Activated CD4-positive, alpha-beta T cell treated with anti-CD3 and anti-CD28 coated beads for 48 hours (primary cell): ENCODE data around the gene AKAP6.
"Not testable (repeated sequence)": the region's sequence is repeated elsewhere in the genome, so short reads cannot be mapped to it uniquely, and the experiment has no call there.

Experiments used
- DNase-seq: peaks from one replicate; pipeline ENCODE4 v3.0.0-alpha.2; 2020

The AKAP6 gene

DNA sequence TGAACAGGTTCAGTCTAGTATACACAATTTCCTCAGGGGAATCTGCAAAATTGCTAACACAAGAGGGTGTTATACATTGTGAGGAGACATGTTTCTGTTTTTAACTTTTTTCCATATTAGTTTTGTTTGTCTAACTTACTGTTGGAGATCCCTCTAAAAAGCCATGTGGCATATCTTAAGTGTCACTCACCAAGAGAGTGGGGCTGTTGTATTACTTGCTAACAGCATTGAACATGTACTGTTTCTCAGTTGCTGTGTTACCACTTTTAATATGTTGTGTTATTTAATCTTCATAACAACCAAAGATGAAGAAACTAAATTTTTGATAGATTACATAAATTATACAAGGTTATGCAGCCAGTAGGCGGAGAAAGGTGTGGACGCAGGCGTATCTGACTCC is 455.3 kb downstream of the AKAP6 start:
- no peak for DNase-seq

DNA sequence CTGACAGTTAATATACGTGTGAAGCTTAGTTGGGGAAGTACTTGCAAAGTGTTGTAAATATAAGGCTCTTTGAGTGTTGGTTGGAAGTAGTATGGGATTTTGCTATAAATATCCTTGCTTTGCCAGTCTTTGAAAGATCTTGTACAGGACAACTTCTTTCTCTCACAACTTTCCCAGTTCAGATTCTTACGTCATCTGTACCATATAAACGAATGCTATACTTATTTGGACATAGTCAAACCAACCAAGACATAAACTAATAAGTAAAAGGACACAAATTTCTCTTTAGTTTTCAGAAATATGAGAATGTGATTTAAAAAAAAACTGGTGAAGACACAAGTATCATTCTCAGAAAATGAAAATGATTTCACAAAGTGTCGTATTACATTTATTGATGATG is 456.5 kb downstream of the AKAP6 start:
- DNase-seq = no peak

DNA sequence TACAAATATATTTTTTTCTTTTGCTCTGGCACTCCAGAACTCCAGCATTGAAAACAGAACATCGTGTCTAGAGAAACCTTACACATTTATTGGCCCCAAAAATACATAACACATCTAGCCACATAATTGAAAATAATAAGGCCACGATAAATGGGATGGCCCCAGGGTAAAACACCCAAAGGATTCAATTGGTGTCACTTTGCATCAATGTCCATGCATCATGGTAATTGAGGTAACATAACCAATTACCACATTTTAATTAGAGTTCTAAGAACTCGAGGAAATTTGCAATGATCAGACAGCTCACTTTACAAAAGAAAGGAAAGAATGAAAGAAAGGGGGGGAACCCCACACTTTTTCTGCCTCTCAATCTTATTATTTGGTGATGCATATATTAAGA is 457.8 kb downstream of the AKAP6 start:
- no peak for DNase-seq

DNA sequence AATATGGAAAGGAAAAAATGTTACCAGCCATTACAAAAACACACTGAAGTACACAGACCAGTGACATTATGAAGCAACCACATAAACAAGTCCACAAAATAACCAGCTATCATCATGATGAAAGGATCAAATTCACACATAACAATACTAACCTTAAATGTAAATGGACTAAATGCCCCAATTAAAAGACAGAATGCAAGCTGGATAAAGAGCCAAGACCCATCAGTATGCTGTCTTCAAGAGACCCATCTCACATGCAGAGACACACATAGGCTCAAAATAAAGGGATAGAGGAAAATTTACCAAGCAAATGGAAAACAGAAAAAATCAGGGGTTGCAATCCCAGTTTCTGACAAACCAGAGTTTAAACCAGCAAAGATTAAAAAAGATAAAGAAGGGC is 463.9 kb downstream of the AKAP6 start:
- not testable (repeated sequence) for DNase-seq

DNA sequence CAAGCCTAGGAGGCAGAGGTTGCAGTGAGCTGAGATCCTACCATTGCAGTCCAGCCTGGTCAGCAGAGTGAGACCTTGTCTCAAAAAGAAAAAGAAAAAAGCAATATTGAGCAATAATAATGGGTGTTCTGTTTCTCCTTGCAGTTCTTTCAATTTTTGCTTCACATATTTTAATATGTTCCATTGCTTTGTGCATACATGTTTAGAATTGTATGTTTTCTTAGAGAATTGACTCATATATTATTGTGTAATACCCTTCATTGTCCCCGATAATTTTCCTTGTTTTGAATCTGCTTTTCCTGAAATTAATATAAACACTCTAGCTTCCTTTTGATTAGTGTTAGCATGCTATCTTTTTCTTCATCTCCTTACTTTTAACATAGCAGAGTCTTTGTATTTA is 471.2 kb downstream of the AKAP6 start:
- DNase-seq = no peak

DNA sequence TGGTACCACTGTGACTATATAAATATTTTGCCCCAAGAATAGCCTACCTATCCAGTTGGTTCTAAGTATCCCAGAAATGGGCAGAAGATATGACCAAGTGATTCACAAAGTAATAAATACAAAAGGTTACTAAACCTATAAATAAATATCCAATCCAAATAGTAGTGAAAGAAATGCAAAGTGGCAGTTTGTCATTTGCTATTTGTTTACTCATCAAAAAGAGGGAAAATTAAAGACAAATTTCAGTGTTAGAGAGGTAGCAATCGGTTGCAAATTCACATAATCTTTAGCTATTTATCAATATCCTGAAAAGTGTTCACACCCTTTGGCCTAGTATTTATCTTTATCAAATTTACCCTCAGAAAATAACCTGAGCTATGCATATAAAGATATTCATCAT is 473.2 kb downstream of the AKAP6 start:
- no peak for DNase-seq

DNA sequence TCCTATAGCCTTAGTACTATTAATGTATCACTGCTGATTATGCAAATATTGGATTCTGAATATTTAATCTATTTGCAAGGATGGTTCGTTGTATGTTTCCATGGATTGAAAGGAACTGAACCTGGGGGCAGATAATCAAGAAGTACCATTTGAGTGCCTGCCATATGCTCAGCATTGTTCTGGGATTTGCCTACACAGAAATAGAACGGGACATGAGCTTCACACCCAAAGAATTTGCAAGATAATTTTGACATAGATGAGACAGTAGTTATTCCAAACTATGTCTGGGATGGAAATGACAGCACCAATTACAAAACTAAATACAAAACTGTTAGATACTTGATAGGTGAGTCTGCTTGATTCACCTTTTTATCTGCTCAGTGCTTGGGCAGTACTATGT is 476.9 kb downstream of the AKAP6 start:
- DNase-seq = no peak

DNA sequence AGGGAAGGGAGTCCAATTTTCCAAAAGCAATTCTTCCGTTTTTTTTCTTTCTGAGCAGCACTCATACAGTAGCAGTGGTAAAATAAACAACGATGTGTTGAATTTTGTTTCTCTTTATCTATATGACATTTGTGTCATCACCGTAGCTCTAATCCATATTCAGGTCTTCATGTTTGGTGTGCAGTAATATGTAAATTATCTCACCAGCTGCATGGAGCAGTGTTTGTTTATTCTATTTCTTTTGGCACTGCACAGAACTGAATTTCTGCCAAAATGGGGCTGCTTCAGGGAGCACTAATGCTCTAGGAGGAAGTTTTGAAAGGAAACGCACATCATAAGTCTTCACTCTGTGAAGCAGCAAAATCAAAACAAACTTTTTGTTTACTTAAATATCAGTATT is 479.5 kb downstream of the AKAP6 start:
- no peak for DNase-seq

DNA sequence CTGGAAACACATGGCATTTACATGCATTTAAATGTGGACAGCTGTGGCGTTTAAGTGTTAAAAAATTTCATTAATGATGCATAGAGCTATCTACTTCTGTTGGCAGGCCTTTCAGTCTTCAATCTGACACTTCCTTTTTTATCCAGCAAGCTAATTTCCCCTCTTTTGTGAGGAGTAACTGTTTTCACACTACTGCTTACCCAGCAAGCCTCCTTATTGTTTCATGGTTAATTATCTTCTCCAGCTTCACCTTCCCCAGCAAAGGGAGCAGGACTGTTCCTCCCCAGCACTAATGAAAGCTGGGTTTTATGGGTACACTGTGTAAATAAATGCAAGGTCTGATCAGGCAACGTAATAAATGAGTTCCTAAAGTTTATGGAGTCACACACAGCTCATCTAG is 480.2 kb downstream of the AKAP6 start:
- DNase-seq = no peak

DNA sequence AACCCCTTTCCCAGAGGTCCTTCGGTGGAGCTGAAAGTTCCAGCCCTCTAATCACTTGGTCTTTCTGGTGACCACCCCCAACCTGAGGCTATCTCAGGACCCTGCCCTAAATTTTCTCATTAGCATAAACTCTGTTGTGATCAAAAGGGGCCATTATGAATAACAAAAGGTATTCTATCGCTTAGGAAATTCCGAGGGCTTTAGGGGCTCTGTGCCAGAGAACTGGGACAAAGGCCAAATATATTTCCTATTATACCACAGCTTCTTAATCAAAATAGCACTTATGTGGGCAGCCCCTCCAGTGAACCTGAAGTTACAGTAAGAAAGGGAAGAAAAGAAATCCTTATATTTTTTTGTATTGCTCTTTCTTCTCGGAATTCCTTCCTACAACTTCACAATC is 484.3 kb downstream of the AKAP6 start:
- no peak for DNase-seq

DNA sequence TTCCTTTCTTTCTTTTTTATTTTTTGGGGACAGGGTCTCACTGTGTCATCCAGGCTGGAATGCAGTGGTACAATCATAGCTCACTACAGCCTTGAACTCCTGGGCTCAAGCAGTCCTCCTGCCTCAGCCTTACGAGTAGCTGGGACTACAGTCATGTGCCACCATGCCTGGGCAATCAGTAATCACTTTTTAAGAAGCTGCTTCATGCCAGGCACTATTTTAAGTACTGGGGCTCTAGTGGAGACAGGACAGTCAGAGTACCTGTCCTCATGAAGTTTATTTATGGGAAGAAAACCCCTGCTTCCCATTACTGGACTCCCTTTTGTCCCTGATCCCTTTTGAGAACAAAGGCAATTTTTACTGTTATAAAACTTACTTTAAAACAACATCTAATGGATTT is 485.6 kb downstream of the AKAP6 start:
- DNase-seq = no peak

DNA sequence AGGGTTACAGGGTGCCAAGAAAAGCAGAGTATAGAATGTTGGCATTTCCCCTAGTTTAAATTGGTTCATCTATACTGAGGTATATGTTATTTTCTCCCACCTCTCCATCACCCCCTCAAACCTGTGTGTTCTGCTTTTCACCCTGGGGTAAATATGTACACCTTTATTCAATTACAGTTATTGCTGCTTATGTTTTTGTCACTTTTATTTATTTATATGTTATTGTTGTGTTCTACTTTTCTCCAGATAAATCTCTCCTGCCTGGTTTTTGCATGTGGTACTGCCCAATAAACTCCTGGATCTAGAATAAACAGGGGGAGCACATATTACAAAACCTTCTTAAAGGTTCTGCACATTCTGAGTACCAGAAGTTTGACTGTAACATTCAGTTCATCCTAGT is 487.5 kb downstream of the AKAP6 start:
- DNase-seq = no peak

DNA sequence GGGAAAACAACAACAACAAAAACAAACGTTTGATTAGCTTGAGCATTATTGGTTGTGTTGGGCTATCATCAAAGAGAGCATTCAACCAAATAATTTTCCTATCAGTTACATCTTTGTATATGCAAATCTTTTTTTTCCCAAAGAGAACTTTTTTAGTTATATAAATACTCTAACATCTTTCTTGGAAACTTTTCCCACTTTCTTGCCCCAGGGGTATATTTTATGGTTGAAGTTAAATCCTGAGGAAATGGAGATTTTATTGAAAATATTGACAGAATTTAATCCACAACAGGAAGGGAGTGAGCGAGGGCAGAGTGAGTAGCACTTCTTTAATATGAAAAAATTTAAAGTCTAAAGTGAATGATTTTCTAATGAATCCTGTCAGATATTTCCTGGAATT is 488.7 kb downstream of the AKAP6 start:
- DNase-seq = no peak

DNA sequence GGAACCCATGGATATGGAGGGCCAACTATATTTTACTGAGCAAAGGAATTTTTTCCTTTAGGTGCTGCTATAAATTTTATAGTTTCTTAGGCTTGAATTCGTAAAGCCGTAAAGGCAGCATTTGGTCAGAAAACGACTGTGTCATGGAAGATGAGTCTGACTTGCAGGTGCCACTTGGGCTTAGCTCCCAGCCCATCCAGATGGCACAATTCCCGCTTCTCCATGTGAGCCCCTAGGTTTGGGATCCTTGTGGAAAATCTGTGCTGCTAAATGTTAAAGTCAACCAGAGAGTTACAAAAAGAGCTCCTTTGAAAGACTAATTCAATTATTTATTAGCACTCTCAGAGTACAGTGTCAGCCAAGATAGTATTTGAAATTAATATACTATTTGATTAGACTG is 489.5 kb downstream of the AKAP6 start:
- DNase-seq = no peak

DNA sequence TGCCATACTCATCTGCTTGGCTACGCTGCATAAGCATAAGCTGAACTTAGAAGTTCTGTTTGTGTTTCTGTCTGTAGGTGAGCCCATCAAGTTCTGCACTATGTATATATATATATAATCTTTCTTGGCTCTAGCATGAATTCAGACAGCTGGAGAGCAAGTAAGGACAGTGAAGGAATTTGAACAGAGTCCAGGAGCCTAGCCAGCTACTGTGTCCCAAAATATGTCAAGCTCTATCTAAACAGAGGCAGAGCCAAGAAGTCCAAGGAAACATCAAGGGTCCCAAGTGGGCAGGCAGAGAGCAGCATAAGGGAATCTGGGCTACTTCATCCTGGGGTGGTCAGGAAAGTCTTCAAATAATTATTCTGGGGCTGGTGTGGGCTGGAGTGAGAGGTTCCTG is 491.1 kb downstream of the AKAP6 start:
- DNase-seq = no peak

DNA sequence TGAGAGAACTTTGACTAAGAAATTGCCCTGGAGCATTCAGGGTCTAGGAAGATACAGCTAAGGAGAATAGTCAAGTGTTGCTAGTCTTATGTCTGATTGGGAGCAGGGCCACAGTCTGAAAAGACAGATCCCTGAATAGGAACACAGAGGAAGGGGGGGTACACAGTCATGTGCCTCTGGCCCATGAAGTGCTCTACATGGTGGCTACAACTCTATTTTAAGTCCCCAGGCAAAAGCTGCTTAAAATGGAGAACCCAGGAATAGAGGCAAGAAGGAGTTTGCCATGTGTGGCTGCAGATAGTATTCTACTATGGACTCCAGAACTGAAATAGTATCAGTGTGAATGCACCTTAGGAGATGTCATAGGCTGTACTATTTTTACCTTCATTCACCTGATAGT is 491.6 kb downstream of the AKAP6 start:
- DNase-seq = no peak

DNA sequence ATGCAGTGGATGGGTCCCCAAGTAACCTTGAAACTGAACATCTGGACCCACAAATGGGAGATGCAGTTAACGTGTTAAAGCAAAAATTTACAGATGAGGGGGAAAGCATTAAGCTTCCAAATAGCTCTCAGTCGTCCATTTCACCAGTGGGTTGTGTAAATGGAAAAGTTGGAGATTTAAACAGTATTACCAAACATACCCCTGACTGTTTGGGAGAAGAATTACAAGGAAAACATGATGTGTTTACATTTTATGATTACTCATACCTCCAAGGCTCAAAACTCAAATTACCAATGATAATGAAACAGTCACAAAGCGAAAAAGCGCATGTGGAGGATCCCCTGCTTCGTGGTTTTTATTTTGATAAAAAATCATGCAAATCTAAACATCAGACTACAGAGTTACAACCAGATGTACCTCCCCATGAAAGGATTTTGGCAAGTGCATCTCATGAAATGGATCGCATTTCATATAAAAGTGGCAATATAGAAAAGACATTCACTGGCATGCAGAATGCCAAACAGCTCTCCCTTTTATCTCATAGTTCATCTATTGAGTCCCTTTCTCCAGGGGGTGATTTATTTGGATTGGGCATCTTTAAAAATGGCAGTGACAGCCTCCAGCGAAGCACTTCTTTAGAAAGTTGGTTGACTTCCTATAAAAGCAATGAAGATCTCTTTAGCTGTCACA is 493.0 kb downstream of the AKAP6 start:
- no peak for DNase-seq

DNA sequence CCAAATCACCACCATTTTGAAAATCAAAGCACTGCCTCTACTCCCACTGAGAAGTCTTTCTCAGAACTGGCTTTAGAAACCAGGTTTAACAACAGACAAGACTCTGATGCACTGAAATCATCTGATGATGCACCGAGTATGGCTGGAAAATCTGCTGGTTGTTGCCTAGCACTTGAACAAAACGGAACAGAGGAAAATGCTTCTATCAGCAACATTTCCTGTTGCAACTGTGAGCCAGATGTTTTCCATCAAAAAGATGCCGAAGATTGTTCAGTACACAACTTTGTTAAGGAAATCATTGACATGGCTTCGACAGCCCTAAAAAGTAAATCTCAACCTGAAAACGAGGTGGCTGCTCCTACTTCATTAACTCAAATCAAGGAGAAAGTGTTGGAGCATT is 494.6 kb downstream of the AKAP6 start:
- DNase-seq = no peak

DNA sequence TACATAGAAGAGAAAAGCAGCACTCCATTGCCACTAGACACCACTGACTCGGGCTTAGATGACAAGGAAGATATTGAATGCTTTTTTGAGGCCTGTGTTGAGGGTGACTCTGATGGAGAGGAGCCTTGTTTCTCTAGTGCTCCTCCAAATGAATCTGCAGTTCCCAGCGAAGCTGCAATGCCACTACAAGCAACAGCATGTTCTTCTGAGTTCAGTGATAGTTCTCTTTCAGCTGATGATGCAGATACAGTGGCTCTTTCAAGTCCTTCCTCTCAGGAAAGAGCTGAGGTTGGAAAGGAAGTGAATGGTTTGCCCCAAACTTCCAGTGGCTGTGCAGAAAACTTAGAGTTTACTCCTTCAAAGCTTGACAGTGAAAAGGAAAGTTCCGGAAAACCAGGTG is 495.1 kb downstream of the AKAP6 start:
- no peak for DNase-seq

DNA sequence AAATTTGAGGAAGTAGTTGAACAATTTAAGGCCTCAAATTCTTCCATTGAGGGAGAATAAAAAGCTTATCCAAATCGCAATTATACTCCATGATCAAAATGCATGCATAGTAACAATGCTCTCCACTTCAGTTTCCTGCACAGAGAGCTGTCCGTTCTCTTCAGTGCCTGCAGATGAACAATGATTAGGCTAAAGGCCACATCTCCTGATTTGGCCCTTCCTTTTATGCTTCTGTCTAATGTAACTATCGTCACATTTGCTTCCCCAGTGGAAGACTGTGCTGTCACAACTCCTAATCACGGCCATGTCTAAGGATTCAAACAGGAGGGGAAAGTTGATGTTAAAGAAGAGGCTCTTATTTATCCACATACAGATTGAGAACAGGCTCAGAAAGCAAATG is 496.0 kb downstream of the AKAP6 start:
- no peak for DNase-seq

DNA sequence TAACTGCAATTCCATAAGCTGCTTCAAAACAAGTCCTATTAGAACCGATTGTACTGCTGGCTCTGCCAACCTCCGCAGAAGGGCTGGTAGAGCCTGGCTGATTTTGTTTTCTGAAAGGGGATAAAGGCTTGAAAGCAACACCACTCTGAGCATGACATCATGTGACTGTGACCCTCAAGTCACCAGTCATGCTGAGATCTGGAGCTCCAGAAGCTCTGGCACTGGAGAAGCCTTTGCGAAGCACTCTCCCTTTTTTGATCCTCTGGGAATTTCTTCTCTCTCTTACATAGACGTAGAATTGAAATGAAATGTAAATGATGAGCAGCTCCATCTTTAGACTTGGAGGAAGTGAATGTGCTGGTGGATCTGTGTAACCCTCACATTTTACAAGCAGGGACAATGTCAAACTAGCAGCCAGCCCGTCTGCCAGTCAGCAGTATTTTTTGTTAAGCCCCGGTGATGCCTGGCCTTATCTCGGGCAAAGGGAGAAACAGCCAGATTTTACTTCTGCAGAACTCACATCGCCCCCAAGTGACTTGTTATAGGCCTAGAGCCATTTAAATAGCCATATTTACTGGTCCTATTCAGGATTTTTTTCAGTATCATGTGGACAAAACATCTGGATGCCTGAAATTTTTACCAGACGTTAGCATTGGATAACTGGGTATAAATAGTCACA is 497.4 kb downstream of the AKAP6 start:
- no peak for DNase-seq

DNA sequence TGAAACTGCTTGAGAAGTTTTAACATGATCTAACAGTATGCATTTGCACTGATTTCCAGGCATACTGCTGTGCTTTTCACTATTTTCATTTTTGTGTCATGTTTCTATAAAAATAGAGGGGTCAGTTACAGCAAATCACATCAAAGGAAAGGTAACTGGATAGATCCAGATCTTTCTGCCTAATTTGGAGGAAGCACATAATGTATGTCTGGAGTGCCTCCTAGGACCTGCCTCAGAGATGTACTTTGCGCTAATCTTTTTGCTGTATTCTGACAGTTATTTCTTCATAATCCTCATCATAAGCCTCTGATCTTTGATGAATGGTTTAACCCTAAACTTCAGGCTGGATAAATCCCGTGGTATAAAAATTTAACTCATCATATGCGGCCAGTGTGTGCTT is 498.4 kb downstream of the AKAP6 start:
- no peak for DNase-seq

DNA sequence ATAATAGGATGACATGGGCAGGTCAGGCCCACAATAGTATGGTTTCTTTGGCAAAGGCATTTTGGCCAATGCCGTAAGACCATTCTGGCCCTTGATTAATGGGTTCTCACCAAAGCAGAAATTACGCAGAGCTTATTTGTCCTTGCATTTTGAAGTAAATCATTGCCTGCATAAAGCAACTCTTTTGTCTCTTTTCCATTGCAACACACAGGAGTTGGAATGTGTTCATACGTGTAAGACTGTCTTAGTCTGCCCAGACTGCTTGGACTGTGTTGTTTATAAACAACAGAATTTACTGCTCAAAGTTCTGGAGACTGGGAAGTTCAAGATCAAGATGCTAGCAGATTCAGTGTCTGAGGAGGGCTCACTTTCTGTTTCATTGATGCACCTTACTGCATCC is 506.8 kb downstream of the AKAP6 start:
- DNase-seq = no peak

DNA sequence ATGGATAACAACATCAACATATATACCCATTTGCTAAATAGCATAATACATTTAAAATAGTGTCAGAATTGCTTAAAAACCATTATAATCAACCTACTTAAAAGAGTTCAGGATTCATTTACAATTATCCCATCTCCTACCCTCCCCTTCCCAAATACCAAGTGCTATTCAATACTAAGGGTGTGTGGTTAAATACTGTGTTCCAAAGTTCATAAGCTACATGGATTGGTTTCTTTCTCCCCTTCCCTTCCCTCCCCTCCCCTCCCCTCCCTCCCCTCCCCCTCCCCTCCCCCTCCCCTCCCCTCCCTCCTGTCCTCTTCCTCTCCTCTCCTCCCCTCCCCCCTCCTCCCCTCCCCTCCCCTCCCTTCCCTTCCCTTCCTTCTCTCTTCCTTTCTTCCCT is 512.6 kb downstream of the AKAP6 start:
- DNase-seq = no peak

DNA sequence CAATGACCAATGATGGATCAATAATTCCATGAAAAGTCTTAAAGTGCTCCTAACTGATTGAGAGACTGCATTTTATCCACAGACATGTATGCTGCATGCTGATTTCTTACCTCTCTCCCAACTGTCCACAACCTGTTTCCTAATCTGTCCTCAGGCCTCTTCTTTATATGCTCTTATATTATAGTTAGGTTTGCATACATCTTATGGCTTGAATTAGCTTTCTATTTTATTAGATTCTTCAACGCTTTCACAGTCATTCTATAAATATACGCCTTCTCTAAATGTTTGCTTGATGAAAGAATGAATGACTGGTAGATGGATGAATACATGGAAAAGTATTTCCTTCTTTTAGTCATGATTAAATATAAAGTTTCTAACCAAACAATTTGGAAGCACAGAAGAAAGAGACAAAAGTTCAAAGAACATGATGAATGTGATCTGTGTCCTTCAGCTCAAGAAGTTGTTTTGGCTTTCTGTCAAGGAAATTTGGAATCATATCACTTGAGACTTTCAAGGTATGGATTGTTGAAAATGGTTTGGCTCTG is 517.8 kb downstream of the AKAP6 start:
- DNase-seq = no peak
